OCI-LY1 (cell line): ENCODE measurements around the gene CIBAR2.

Experiments used
- H2AFZ ChIP-seq: fragments of 200-600 bp; sonication (generic), shearing (Covaris generic); 2 replicates; pipeline ENCODE4 v1.6.0; 2014; ENCODE audit warnings: antibody characterized with exemption, mild to moderate bottlenecking, low read length
- H3F3A ChIP-seq: fragments of 200-600 bp; sonication (generic), shearing (Covaris generic); 2 replicates; pipeline ENCODE4 v1.6.0; 2014; ENCODE audit warnings: mild to moderate bottlenecking, antibody characterized with exemption, low read length, moderate library complexity; ENCODE audit not compliant: insufficient read depth
- H3K27ac ChIP-seq: fragments of 200-600 bp; sonication (generic); 2 replicates; pipeline ENCODE4 v1.5.1; 2014; ENCODE audit warnings: low read length, mixed run types, mild to moderate bottlenecking, low read depth; ENCODE audit not compliant: poor library complexity, severe bottlenecking
- H3K27me3 ChIP-seq: fragments of 200-600 bp; sonication (generic); 2 replicates; pipeline ENCODE4 v1.6.0; 2014; ENCODE audit warnings: antibody characterized with exemption, mild to moderate bottlenecking, low read length, moderate library complexity; ENCODE audit not compliant: insufficient read depth
- H3K36me3 ChIP-seq: fragments of 200-600 bp; sonication (generic); 2 replicates; pipeline ENCODE4 v1.6.1; 2014; ENCODE audit warnings: mild to moderate bottlenecking, antibody characterized with exemption, low read length, moderate library complexity, mixed read lengths; ENCODE audit not compliant: insufficient read depth
- H3K4me1 ChIP-seq: fragments of 200-600 bp; sonication (generic); 2 replicates; pipeline ENCODE4 v1.5.1; 2014; ENCODE audit warnings: mild to moderate bottlenecking, low read length, moderate library complexity; ENCODE audit not compliant: insufficient read depth, severe bottlenecking
- H3K4me2 ChIP-seq: fragments of 200-600 bp; sonication (generic), shearing (Covaris generic); 2 replicates; pipeline ENCODE4 v1.6.1; 2014; ENCODE audit warnings: low read length
- H3K4me3 ChIP-seq: fragments of 200-600 bp; sonication (generic); 2 replicates; pipeline ENCODE4 v1.5.1; 2014; ENCODE audit warnings: low read length, low read depth, mild to moderate bottlenecking, mixed read lengths; ENCODE audit not compliant: poor library complexity, severe bottlenecking
- H3K79me2 ChIP-seq: fragments of 200-600 bp; shearing (Covaris generic); 2 replicates; pipeline ENCODE4 v1.6.1; 2016; ENCODE audit warnings: mixed run types, low read length, mixed read lengths; ENCODE audit not compliant: insufficient read depth
- H3K9ac ChIP-seq: fragments of 200-600 bp; sonication (generic), shearing (Covaris generic); 2 replicates; pipeline ENCODE4 v1.6.1; 2014; ENCODE audit warnings: mild to moderate bottlenecking, low read length, mixed read lengths
- H3K9me2 ChIP-seq: fragments of 200-600 bp; sonication (generic), shearing (Covaris generic); 2 replicates; pipeline ENCODE4 v1.6.1; 2014; ENCODE audit warnings: low read depth, mild to moderate bottlenecking, low read length, mixed read lengths
- H3K9me3 ChIP-seq: fragments of 200-600 bp; shearing (Covaris generic); 2 replicates; pipeline ENCODE4 v1.6.1; 2014; ENCODE audit warnings: low read length, mixed read lengths
- H4K20me1 ChIP-seq: fragments of 200-600 bp; sonication (generic), shearing (Covaris generic); 2 replicates; pipeline ENCODE4 v1.6.0; 2016; ENCODE audit warnings: mild to moderate bottlenecking, low read length; ENCODE audit not compliant: insufficient read depth
- CTCF ChIP-seq: fragments of 200-600 bp; sonication (generic), shearing (Covaris generic); IDR thresholded peaks from 2 replicates; pipeline ENCODE4 v1.5.1; 2017; ENCODE audit warnings: mild to moderate bottlenecking, antibody characterized with exemption, low read length, moderate library complexity, mixed read lengths
- EZH2 ChIP-seq: fragments of 200-600 bp; sonication (generic), shearing (Covaris generic); IDR thresholded peaks from 2 replicates; pipeline ENCODE4 v1.8.0; 2017; ENCODE audit warnings: borderline replicate concordance, mixed run types, mild to moderate bottlenecking, antibody characterized with exemption, low read length, moderate library complexity, mixed read lengths

Gene CIBAR2

GRCh38 chr16:85150331-85150940 is 38.2 kb upstream of the CIBAR2 start:
- H3K79me2 ChIP-seq, result no peaks in the 10 kb centered on the region
- H3K4me2 ChIP-seq, result no peak overlapping the region
- no peaks in the 10 kb centered on the region for H3F3A ChIP-seq
- no peaks in the 10 kb centered on the region for H3K9me3 ChIP-seq
- H3K4me3 ChIP-seq, result no peak overlapping the region
- H3K27me3 ChIP-seq, result no peaks in the 10 kb centered on the region
- no peaks in the 10 kb centered on the region for H3K36me3 ChIP-seq
- H3K4me1 ChIP-seq, result no peaks in the 10 kb centered on the region
- no peak overlapping the region for H3K9ac ChIP-seq
- no peak overlapping the region for H2AFZ ChIP-seq
- H4K20me1 ChIP-seq, result no peaks in the 10 kb centered on the region
- no peaks in the 10 kb centered on the region for H3K9me2 ChIP-seq
- TF ChIP-seq EZH2 (no peak), CTCF (no peak)
- H3K27ac ChIP-seq, result no peak overlapping the region

- Histone ChIP-seq H3K9ac (no peak overlapping the region), H3K4me2 (no peak overlapping the region), H3K79me2 (no peaks in the 10 kb centered on the region), H3F3A (no peaks in the 10 kb centered on the region), H3K27ac (no peak overlapping the region), H3K9me2 (no peaks in the 10 kb centered on the region), H4K20me1 (no peaks in the 10 kb centered on the region), H3K27me3 (no peaks in the 10 kb centered on the region), H3K9me3 (no peaks in the 10 kb centered on the region), H3K4me1 (no peaks in the 10 kb centered on the region), H3K4me3 (no peak overlapping the region), H3K36me3 (no peaks in the 10 kb centered on the region), H2AFZ (no peak overlapping the region)
- TF ChIP-seq CTCF (no peak), EZH2 (no peak)
These were observed 37.5 kb upstream of the CIBAR2 start for GRCh38 chr16:85149776-85150175.

- Histone ChIP-seq H3K4me1 (no peaks in the 10 kb centered on the region), H3K9me2 (no peaks in the 10 kb centered on the region), H3K9me3 (no peaks in the 10 kb centered on the region), H3K4me2 (no peak overlapping the region), H3K27ac (no peak overlapping the region), H3K4me3 (no peak overlapping the region), H3F3A (no peaks in the 10 kb centered on the region), H3K36me3 (no peaks in the 10 kb centered on the region), H2AFZ (no peak overlapping the region), H4K20me1 (no peaks in the 10 kb centered on the region), H3K79me2 (no peaks in the 10 kb centered on the region), H3K27me3 (no peaks in the 10 kb centered on the region), H3K9ac (no peak overlapping the region)
- no peak for TF ChIP-seq CTCF
- no peak for TF ChIP-seq EZH2
These were observed 36.7 kb upstream of the CIBAR2 start for GRCh38 chr16:85148931-85149330.
